HEK293T (cell line): Measurements from ENCODE around the gene SOAT2.
"Not testable (repeated sequence)": the region's sequence is repeated elsewhere in the genome, so short reads cannot be mapped to it uniquely, and the experiment has no call there.

Experiments
- CTCF ChIA-PET: fragments of 350-600 bp; formaldehyde crosslinking; extraction: SDS; loops from one replicate; lab custom pipeline; 2021; ENCODE audit warnings: antibody characterized with exemption, inconsistent platforms; lab: Yijun Ruan, JAX
- POLR2A ChIA-PET: fragments of 350-600 bp; formaldehyde crosslinking; extraction: SDS; loops from one replicate; lab custom pipeline; 2020; ENCODE audit warnings: antibody characterized with exemption, inconsistent platforms; lab: Yijun Ruan, JAX
- DNase-seq: peaks from one replicate; pipeline ENCODE4 v3.0.0; 2012; ENCODE audit warnings: mixed read lengths; ENCODE audit errors: extremely low spot score
- ARNT ChIP-seq: fragments of 450-650 bp; IDR thresholded peaks from 2 replicates; pipeline ENCODE4 v1.6.1; 2017; ENCODE audit warnings: mild to moderate bottlenecking
- BHLHE40 ChIP-seq: fragments of 450-650 bp; IDR thresholded peaks from 2 replicates; pipeline ENCODE4 v1.6.1; 2016; ENCODE audit warnings: mild to moderate bottlenecking, moderate library complexity, borderline replicate concordance
- CTBP1 ChIP-seq: fragments of 450-650 bp; IDR thresholded peaks from 2 replicates; pipeline ENCODE4 v1.6.1; 2016; ENCODE audit warnings: borderline replicate concordance
- ELF4 ChIP-seq: fragments of 450-650 bp; IDR thresholded peaks from 2 replicates; pipeline ENCODE4 v1.6.1; 2017; ENCODE audit warnings: antibody characterized with exemption
- FOXA1 ChIP-seq: fragments of 450-650 bp; IDR thresholded peaks from 2 replicates; pipeline ENCODE4 v1.6.1; 2016; ENCODE audit warnings: mild to moderate bottlenecking
- FOXK2 ChIP-seq: fragments of 450-650 bp; IDR thresholded peaks from 2 replicates; pipeline ENCODE4 v1.6.1; 2016; ENCODE audit warnings: mild to moderate bottlenecking
- FOXM1 ChIP-seq: fragments of 450-650 bp; IDR thresholded peaks from 2 replicates; pipeline ENCODE4 v1.6.1; 2017; ENCODE audit warnings: mild to moderate bottlenecking, borderline replicate concordance
- HDGF ChIP-seq: fragments of 450-650 bp; IDR thresholded peaks from 2 replicates; pipeline ENCODE4 v1.6.1; 2017; ENCODE audit warnings: antibody characterized with exemption, borderline replicate concordance
- L3MBTL2 ChIP-seq: fragments of 450-650 bp; conservative IDR thresholded peaks from 2 replicates; pipeline ENCODE4 v1.6.1; 2016; ENCODE audit warnings: mild to moderate bottlenecking
- LEF1 ChIP-seq: fragments of 450-650 bp; IDR thresholded peaks from 2 replicates; pipeline ENCODE4 v1.6.1; 2017; ENCODE audit warnings: mild to moderate bottlenecking, borderline replicate concordance
- NFRKB ChIP-seq: fragments of 450-650 bp; IDR thresholded peaks from 2 replicates; pipeline ENCODE4 v1.6.1; 2016; ENCODE audit warnings: mild to moderate bottlenecking, moderate library complexity
- SP1 ChIP-seq: fragments of 450-650 bp; IDR thresholded peaks from 2 replicates; pipeline ENCODE4 v1.6.1; 2017
- SUZ12 ChIP-seq: fragments of 450-650 bp; IDR thresholded peaks from 2 replicates; pipeline ENCODE4 v1.6.1; 2016; ENCODE audit warnings: mild to moderate bottlenecking
- TARDBP ChIP-seq: fragments of 450-650 bp; IDR thresholded peaks from 2 replicates; pipeline ENCODE4 v1.6.1; 2016
- ZNF384 ChIP-seq: fragments of 450-650 bp; IDR thresholded peaks from 2 replicates; pipeline ENCODE4 v1.6.1; 2016
- TF ChIP-seq, protein P1 (sequence below): fragments of 450-650 bp; IDR thresholded peaks from 2 replicates; pipeline ENCODE4 v1.6.1; 2016

SOAT2 gene

DNA sequence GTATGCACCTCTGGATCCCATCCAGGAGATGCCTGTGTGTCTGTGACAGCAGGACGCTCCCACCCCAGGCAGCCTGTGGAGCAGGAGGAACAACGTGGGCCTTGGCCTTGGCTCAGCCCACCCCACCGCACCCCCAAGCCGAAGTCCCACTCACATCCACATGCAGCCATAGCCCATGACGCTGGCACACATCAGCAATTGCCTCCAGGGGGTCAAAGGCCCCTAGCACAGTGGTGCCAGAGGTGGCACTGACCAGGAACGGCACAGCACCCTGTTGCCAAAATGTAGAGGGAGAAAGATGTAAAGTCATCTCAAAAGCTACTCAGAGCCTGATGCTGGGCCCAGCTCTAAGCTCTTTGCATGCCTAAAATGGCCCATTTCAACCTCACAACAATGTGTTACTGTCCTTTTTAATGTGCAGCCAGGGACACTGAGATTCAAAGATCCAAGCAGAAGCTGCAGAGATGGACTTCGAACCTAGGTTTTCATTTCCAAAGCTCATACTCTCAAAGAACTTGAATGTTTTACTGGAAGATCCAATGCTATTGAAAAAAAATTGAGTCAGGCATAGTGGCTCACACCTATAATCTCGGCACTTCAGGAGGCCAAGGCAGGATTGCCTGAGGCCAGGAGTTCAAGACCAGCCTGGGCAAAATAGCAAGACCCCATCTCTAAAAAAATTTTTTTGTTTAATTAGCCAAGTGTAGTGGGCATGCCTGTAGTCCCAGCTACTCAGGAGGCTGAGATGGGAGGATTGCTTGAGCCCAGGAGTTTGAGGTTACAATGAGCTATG lies 58.0 kb downstream of the SOAT2 start:
- no peak for DNase-seq
- POLR2A ChIA-PET = interaction anchor here (2.1 to 3.7 kb wide), 2 partner anchors 20 to 134 kb away, joined by 6 to 27 read pairs; partner anchors contain the start of genes CSAD, PFDN5 and ZNF740
- CTCF ChIA-PET = interaction anchor here (0.9 to 3.5 kb wide), 5 partner anchors 13 to 53 kb away, joined by 5 to 21 read pairs (median 15); no protein-coding TSS in a partner anchor
- TF ChIP-seq ARNT = no peak
- no peak for TF ChIP-seq CTBP1
- no peak for TF ChIP-seq FOXA1
- TF ChIP-seq HDGF = no peak

DNA sequence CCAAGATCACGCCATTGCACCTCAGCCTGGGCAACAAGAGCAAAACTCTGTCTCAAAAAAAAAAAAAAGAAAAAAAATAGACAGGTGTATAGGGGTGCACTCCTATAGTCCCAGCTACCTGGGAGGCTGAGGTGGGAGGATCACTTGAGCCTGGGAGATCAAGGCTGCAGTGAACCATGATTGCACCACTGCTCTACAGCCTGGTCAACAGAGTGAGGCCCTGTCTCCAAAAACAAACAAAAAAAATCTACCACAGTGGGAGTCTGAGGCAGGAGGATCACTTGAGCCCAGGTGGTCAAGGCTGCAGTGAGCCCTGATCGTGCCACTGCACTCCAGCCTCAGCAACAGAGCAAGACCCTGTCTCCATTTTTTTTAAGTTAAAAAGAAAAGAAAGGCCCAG lies 59.7 kb downstream of the SOAT2 start:
- CTCF ChIA-PET, DNase-seq: not testable (repeated sequence)
- POLR2A ChIA-PET = interaction anchor here (1.0 kb wide), 1 partner anchor 18 kb away, joined by 3 read pairs; the partner anchor contains the start of genes CSAD and ZNF740

DNA sequence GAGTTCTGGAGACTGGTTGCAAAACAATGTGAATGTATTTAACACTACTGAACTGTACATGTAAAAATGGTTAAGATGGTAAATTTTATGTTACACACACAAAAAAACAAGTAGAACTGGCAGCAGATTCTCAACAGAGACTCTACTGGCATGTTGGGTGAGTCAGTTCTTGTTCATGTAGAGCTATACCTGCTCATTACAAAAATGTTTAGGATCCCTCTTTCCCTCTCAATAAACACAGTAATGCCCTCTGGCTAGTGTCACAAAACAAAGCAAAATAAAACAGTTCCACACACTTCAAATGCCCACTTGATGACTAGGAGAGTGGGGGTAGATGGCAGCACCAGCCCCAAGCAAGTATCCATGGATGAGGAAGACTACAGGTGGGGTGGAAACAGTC lies 63.6 kb downstream of the SOAT2 start:
- TF ChIP-seq, protein P1, sequence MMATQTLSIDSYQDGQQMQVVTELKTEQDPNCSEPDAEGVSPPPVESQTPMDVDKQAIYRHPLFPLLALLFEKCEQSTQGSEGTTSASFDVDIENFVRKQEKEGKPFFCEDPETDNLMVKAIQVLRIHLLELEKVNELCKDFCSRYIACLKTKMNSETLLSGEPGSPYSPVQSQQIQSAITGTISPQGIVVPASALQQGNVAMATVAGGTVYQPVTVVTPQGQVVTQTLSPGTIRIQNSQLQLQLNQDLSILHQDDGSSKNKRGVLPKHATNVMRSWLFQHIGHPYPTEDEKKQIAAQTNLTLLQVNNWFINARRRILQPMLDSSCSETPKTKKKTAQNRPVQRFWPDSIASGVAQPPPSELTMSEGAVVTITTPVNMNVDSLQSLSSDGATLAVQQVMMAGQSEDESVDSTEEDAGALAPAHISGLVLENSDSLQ = no peak
- no peak for TF ChIP-seq LEF1
- no peak for DNase-seq
- POLR2A ChIA-PET = interaction anchor here (1.2 kb wide), 1 partner anchor 14 kb away, joined by 4 read pairs; the partner anchor contains the start of genes CSAD and ZNF740
- CTCF ChIA-PET = no interaction called here

DNA sequence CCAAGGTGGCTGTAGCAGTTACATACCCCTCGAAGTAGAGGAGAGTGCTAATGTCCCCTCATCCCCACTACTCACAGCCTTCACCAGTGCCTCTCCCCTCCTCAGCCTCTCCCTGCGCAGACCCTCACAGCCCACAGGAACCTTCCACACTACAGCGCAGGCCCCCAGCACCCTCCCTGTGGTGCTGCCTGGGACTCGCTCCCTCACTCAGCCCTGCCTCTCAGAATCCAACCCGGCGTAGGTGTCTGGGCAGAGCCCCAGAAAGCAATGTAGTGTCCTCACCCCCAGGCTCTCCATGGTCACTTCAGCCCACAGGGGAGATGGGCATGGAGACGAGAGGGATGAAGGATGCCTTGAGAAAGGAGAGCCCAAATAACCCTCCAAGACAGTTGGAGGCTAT lies 66.4 kb downstream of the SOAT2 start:
- ChIA-PET POLR2A (no interaction called here), CTCF (no interaction called here)
- DNase-seq = no peak
- no peak for TF ChIP-seq BHLHE40
- no peak for TF ChIP-seq NFRKB
- no peak for TF ChIP-seq ARNT
- no peak for TF ChIP-seq HDGF
- no peak for TF ChIP-seq ZNF384
- TF ChIP-seq SP1 = no peak
- TF ChIP-seq FOXA1 = no peak
- no peak for TF ChIP-seq FOXM1
- no peak for TF ChIP-seq ELF4

DNA sequence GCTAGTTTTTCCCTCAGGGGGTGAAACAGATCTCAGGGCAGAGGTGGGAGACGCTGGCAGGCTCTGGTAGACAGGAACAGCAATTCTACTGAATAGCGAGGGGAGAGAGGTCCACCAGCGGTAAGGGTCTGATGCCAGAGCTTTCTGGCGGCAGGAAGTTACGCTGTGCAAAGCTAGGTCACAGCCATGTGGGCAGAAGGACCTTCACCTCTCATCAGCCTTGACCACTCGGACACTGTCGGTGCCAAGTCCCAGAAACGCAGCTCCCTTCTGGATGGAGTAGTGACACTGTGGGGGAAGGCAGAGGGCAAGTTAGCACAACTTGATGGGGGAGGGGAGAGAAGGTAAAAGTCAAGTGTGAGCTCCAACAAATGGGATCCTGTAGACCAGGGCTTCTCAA lies 66.9 kb downstream of the SOAT2 start:
- TF ChIP-seq CTBP1 (no peak), TARDBP (no peak), FOXA1 (no peak), BHLHE40 (no peak), HDGF (no peak), SP1 (no peak), FOXK2 (no peak)
- CTCF ChIA-PET = interaction anchor here (1.5 kb wide), 1 partner anchor 11 kb away, joined by 6 read pairs; no protein-coding TSS in a partner anchor
- DNase-seq = no peak
- POLR2A ChIA-PET = interaction anchor here (1.0 to 1.1 kb wide), 2 partner anchors 10 to 11 kb away, joined by 3 to 7 read pairs; partner anchors contain the start of genes CSAD and ZNF740

DNA sequence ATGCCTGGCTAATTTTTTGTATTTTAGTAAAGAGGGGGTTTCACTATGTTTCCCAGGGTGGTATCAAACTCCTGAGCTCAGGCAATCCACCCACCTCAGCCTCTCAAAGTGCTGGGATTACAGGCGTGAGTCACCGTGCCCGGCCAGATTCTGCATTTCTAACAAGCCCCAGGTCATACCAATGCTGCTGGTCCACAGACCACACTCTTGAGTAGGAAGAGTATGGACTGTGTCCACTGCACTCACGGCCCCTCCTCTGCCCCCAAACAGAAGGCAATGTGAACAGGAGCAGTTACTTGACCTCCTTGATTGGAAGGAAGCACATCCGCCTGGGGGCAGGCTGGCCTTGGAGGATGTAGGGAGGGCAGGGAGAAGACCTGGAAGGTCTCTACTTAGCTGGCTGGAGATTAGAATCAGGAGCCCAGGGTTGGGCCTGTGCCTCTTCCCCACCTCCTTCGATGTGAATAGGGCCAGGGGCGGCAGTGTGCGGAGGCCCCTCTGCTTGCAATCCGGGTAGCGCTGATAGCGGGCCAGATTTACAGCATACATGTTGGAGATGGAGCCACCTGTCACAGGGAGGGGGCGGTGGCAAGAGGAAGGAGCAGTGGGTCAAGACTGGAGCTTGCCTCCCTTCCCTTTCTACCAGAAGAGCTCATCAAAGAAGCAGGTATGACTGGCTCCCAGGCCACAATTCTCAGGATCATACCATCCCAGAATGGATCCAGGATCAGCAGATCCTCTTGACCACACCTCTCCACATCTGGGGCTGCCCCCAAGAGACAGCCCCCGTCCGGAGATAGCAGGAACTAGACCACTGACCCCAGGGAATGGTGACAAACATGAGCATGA lies 67.8 kb downstream of the SOAT2 start:
- DNase-seq = no peak
- no peak for TF ChIP-seq FOXM1
- TF ChIP-seq SP1 = no peak
- no peak for TF ChIP-seq CTBP1
- no peak for TF ChIP-seq FOXK2
- no peak for TF ChIP-seq ELF4
- TF ChIP-seq FOXA1 = no peak
- TF ChIP-seq NFRKB = no peak
- no peak for TF ChIP-seq L3MBTL2
- TF ChIP-seq BHLHE40 = no peak
- TF ChIP-seq HDGF = no peak
- TF ChIP-seq TARDBP = no peak
- TF ChIP-seq SUZ12 = no peak
- ChIA-PET CTCF (interaction anchor here (1.1 to 1.5 kb wide), 3 partner anchors 12 to 40 kb away, joined by 5 to 6 read pairs (median 6); no protein-coding TSS in a partner anchor), POLR2A (interaction anchor here (1.0 to 1.1 kb wide), 2 partner anchors 9 to 12 kb away, joined by 3 to 7 read pairs; partner anchors contain the start of genes CSAD and ZNF740)

DNA sequence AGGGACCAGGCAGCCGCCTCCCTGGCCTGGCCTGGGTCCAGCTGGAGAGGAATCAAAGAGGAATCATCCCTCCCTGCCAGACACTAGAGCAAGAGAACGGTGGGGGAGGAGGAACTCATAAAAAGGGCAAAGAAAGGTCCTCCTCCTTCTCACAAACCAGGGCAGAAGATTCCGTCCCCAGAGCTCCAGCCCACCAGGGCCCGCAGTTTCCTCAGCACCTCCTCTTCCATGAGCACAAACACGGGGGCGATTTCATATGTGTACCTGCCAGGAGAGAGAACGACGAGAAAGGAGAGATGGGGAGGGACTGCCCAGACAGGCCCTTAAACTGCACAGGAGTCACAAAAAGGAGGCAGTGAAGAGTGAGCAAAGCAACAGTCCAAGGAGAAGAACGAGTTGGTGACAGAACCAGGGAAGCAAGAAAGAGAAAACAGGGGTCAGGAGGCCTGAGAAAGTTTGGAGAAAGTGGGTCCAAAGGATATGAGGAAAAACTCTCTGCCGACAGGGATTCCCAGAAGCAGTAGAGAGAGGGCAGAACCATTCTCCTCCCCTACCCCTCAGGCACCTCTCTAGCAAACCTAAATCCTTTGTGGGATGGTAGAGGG lies 68.5 kb downstream of the SOAT2 start:
- ChIA-PET POLR2A (interaction anchor here (1.4 kb wide), 1 partner anchor 9 kb away, joined by 5 read pairs; the partner anchor contains the start of genes CSAD and ZNF740), CTCF (interaction anchor here (0.6 to 1.2 kb wide), 3 partner anchors 12 to 40 kb away, joined by 4 to 6 read pairs (median 5); no protein-coding TSS in a partner anchor)
- TF ChIP-seq ELF4 (no peak), FOXM1 (no peak), L3MBTL2 (no peak)
- TF ChIP-seq, protein P1 = no peak
- DNase-seq = no peak
